Forelimb muscle (tissue), 1 donor: ENCODE measurements around the gene TMEM114. TPM values are rescaled to one million over a fixed set of nuclear protein-coding genes. Genes with fewer than 3 reads are reported as not detected.

Experiments used
- DNase-seq: peaks from one replicate; pipeline ENCODE4 v3.0.0-alpha.2; 2013; ENCODE audit warnings: low read depth
- polyA plus RNA-seq: library from polyadenylated mRNA; unstranded; fragments of 120-200 nt; gene quantifications from one replicate; pipeline ENCODE4 v1.2.1, GENCODE V29; 2013; ENCODE audit not compliant: insufficient read length

TMEM114 gene
- polyA plus RNA-seq = not detected

DNA sequence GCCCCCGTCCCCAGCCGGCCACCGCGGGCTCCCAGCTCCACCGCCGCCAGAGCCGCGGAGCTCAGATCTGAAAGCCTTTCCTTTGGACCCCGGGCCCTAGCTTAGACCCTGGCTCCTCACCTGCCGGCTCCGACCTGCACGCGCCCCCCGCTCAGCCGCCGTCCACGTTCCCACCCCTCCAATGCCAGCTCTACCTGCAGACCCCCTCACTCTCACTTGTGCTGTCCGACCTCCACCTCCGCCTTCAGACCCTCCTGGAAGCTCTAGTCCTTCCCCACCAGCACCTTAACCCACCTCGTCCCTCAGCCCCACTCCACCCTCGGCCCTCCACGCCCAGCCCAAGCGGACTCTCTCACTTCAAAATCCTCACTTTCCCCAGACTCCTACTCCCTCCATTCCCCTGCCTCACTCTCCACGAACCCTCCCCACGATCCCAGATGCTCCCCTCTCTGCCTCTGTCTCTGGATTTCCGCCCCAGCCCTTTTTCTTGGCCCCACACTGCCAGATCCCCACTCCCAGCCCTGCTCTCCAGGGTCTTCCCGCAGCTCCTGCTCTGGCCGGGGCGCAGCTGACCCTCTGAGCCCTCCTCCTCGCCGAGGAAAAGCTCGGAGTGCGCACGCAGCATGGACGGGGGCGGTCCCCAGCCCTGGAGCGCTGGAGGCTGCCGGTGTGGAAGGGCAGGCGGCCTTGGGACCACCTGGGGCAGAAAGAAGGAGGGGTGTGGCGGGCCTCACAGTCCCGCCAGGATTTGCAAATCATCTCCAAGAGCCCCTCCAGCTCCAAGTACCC, at the start of gene TMEM114:
TSS of gene TMEM114 (minus strand) at position 612 of the 789 bp plus-strand sequence. CDS start 673 bp downstream, outside the sequence.
- DNase-seq = no peak

GRCh38 chr16:8639694-8640093, 49.4 kb upstream of the TMEM114 start:
- no peak for DNase-seq

GRCh38 chr16:8634991-8635736, 44.9 kb upstream of the TMEM114 start:
- DNase-seq = no peak

DNA sequence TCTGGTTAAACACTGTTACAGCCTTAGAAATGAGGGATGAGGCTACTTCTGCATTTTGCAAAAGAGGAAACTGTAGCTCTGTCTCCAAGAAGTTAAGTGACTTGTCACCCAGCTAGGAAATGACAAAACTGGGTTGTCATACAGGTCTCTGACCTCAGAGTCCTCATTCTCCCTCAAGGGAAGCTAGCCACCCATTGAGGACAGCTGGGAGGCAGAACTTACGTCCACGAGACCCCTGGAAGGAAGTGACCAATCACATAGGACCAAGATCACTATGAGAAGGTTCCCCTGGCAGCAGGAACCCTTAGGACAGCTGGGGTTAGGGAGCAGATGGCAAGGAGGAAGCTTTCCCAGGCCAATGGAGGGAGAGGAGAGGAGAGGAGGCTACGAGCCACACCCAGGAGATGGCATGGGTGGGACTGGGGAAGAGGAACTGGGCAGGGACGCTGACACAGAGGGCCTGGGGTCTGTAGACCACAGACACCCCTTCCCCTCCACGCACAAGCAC, 42.4 kb upstream of the TMEM114 start:
- DNase-seq = no peak

DNA sequence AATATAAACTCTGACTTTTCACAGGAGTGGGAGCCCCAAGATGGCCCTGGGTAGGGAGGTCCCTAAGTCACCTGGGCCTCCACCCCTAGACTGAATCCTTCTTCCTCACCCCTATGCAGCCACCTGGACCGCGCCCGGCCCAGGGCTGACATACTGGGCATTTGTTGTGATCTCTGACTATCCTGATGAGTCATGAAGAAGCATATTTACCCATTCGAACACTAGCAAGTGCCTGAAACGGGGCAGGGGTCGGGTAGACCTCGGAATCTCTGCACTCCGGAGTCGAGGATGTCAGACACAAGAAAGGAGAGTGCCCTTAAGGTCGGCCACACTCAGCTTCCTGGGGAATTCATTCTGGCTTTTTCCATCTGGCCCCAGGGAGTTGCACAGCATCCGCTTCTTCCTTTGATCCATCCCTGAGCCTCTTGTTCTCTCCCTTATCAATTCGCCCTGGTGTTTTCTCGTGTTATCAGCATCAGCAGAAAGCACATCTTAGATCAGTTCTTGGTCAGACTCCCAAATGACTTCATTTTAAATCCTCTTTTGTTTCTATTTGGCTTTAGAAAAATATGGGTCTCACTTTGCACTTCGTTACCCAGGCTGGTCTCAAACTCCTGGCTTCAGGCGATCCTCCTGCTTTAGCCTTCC, 41.6 kb upstream of the TMEM114 start:
- no peak for DNase-seq

DNA sequence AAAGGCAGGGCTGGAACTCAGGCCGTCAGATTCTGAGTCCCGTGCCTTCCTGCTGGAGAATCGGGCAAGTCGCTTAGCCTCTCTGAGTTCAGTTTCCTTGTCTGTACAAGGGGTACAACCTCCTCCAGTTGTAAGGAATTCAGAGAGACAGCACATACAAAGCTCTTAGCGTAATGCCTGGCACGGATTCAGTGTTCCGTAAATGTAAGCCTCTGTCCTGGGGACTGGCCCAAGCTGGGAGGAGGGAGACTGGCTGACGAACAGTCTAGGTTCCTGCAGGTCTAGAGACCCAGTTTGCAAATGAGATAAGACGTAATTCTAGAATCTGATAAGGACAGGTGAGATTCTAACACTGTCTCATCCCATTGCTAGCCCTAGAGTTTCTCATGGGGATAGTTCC, 41.1 kb upstream of the TMEM114 start:
- DNase-seq = no peak

DNA sequence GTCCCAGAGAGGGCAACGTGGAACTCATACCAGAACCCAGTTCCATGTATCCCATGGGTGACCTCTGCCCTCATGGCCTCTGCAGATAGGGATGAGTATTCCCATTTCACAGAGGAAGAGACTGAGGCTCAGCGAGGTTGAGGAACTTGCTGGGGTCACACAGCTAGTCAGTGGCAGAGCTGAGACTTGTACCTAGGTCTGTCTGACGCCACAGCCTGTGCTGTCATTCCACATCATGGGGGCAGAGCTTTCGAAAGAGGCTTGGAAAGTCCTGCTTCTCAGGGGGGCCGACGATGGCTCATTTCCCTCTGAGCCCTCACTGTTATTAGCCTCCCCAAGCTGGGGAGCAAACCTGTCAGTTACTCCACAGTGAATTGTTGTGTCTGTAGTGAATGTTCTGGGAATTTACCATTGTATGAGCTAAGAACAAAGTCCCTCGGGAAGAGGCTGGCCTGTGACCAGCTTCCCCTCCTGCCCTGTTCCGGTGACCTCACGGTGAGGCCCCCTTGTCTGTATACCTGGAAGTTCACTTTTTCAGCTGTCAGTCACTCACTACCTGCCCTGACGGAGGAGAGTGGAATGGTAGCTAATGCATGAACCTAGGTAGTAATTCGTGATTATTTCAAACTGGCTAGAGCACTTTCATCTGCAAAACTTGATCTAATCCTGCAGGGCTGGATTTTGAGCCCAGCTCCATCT, 40.1 kb upstream of the TMEM114 start:
- DNase-seq = no peak

GRCh38 chr16:8628981-8629725, 38.8 kb upstream of the TMEM114 start:
- DNase-seq = no peak

- no peak for DNase-seq
Observed at GRCh38 chr16:8627456-8627855, 37.1 kb upstream of the TMEM114 start.

- no peak for DNase-seq
Observed at GRCh38 chr16:8626946-8627345, 36.6 kb upstream of the TMEM114 start.

- no peak for DNase-seq
Observed at GRCh38 chr16:8625491-8626087, 35.3 kb upstream of the TMEM114 start.

DNA sequence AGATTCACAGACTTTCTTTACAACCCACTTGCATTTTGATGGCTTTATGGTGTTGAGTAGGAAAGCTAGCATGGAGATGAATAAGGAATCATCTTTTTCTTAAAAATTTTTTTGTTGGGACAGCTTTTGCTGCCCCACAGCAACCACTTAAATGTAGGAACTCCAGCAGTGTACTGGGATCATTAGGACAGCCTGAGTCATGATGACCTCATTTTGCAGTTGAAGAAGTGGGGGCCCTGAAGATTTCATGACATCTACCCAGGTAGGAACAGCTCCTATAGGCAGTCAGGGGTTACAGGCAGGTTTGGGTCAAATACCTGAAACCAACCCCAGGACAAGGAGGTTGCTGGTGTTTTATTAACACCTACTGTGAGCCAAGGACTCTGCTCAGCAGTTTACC, 33.3 kb upstream of the TMEM114 start:
- DNase-seq = no peak

DNA sequence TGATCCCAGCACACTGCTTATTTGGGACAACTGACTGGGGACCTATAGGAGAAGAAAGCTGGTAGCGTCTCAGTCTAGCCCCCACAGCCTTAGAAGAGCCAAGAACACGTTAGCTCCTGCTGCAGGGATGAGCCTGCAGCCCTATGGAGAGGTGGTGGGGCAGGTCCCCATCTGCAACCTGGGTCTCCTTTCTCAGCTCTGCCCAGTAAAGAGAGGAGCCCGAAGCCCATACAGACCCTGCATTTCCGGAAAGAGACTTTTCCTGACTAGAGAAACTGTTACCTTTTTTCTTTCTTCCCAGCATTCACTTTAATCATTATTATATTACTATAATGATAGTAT, 32.0 kb upstream of the TMEM114 start:
- DNase-seq = no peak

GRCh38 chr16:8621572-8622314, 31.4 kb upstream of the TMEM114 start, which contains the start of gene METTL22:
TSS of gene METTL22 (plus strand) at chr16:8621698. CDS start at chr16:8625666, 3,968 bp downstream.
- DNase-seq = peak; percentile 47

DNA sequence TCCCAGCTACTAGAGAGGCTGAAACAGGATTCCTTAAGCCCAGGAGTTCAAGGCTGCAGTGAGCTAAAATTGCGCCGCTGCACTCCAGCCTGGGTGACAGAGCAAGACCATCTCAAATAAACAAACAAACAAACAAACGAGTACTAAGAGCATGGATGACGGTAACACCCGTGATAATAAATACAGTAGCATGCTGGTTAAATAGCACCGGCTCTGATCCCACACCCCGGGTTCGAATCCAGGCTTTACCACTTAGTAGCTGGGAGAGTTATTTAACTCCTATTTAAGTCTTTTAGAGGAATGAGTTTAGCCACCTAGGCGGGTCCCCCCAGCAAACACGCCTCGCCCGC, 30.9 kb upstream of the TMEM114 start:
- DNase-seq = no peak

DNA sequence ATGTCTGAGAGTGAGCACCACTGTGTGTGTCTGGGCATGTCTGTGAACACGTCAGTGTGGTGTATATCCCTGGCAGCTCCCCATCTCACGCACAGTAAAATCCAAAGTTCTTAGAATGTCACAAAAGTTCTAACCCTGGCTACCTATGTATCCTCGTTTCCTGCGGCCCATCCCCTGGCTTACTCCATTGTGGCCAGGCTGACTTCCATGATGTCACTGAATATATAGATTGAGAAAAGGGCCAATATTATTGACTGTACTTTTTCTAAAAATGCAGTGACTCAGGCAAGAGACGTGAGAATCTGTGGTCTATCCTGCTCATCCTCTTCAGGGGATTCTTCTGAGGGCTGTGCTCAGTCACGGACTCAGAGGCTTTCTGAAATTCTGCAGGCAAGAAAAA, 30.2 kb upstream of the TMEM114 start:
- no peak for DNase-seq

DNA sequence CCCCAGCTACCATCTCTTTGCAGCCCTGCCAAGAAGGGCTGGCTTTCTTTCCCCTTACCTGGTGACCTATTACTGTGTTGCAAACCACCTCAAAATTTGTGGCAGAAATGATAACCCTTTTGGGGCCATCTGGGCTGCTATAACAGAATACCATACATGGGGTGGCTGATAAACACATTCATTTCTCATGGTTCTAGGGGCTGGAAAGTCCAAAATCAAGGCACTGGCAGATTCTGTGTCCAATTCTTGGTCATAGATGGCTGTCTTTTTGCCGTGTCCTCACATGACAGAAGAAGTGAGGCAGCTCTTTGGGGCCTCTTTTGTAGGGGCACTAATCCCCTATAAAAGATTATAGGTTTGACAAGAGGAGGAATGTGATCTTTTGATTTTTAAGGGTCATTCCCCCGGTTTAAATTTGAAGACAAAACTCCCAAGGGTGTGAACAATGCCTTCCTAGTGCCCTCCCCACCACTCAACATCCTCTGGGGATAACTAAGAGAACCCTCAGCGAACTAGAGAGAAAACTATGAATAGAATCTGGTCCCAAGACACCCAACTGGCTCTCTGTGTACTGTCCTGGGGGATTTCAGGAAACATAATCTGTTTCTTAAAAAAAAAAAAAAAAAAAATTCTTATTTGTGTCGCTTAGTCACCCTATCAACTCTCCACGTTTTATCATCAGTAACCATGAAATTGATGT, 29.5 kb upstream of the TMEM114 start:
- DNase-seq = no peak

- no peak for DNase-seq
Observed at GRCh38 chr16:8614435-8615029, 24.2 kb upstream of the TMEM114 start.
